DOHH2 (cell line): ENCODE data around the gene FRMD4B.

Experiments
- H3F3A ChIP-seq: fragments of 200-600 bp; sonication (generic), shearing (Covaris generic); 2 replicates; pipeline ENCODE4 v1.6.0; 2016; ENCODE audit warnings: antibody characterized with exemption, mild to moderate bottlenecking; ENCODE audit not compliant: control insufficient read depth, insufficient read depth
- H3K27ac ChIP-seq: fragments of 200-600 bp; sonication (generic); 2 replicates; pipeline ENCODE4 v1.5.1; 2014; ENCODE audit warnings: low read depth, mild to moderate bottlenecking, low read length, moderate library complexity
- H3K27me3 ChIP-seq: fragments of 200-600 bp; sonication (generic); 2 replicates; pipeline ENCODE4 v1.6.1; 2014; ENCODE audit warnings: mild to moderate bottlenecking, low read length, mixed read lengths; ENCODE audit not compliant: control insufficient read depth
- H3K36me3 ChIP-seq: fragments of 200-600 bp; sonication (generic); 2 replicates; pipeline ENCODE4 v1.6.1; 2014; ENCODE audit warnings: mild to moderate bottlenecking, low read length, moderate library complexity, mixed read lengths; ENCODE audit not compliant: control insufficient read depth
- H3K4me1 ChIP-seq: fragments of 200-600 bp; sonication (generic); 2 replicates; pipeline ENCODE4 v1.6.1; 2014; ENCODE audit warnings: mild to moderate bottlenecking, low read length, mixed read lengths; ENCODE audit not compliant: control insufficient read depth
- H3K4me2 ChIP-seq: fragments of 200-600 bp; sonication (generic); 2 replicates; pipeline ENCODE4 v1.6.0; 2014; ENCODE audit warnings: mild to moderate bottlenecking, low read length, moderate library complexity
- H3K4me3 ChIP-seq: fragments of 200-600 bp; sonication (generic); 2 replicates; pipeline ENCODE4 v1.5.1; 2014; ENCODE audit warnings: mild to moderate bottlenecking, low read length, mixed read lengths
- H3K79me2 ChIP-seq: fragments of 200-600 bp; sonication (generic); 2 replicates; pipeline ENCODE4 v1.6.1; 2014; ENCODE audit warnings: mild to moderate bottlenecking, low read length, mixed read lengths; ENCODE audit not compliant: control insufficient read depth
- H3K9me2 ChIP-seq: fragments of 200-600 bp; sonication (generic); replicated peaks from 2 replicates; pipeline ENCODE4 v1.6.1; 2014; ENCODE audit warnings: mild to moderate bottlenecking, low read length, mixed read lengths; ENCODE audit not compliant: control insufficient read depth
- H3K9me3 ChIP-seq: fragments of 200-600 bp; sonication (generic); 2 replicates; pipeline ENCODE4 v1.6.1; 2014; ENCODE audit warnings: antibody characterized with exemption, low read length, mixed read lengths; ENCODE audit not compliant: control insufficient read depth, insufficient read depth
- H4K20me1 ChIP-seq: fragments of 200-600 bp; sonication (generic); 2 replicates; pipeline ENCODE4 v1.6.0; 2014; ENCODE audit warnings: low read depth, mild to moderate bottlenecking, antibody characterized with exemption, low read length, moderate library complexity; ENCODE audit not compliant: control insufficient read depth, insufficient read depth
- EZH2phosphoT487 ChIP-seq: fragments of 200-600 bp; sonication (generic); IDR thresholded peaks from 2 replicates; pipeline ENCODE4 v1.6.1; 2017; ENCODE audit warnings: borderline replicate concordance, mild to moderate bottlenecking, antibody characterized with exemption, low read length, moderate library complexity, mixed read lengths
- TF ChIP-seq, protein P1 (sequence below): fragments of 200-600 bp; sonication (generic); IDR thresholded peaks from one replicate; pipeline ENCODE4 v1.5.1; 2014; ENCODE audit warnings: antibody characterized with exemption, mild to moderate bottlenecking, low read depth, low read length; ENCODE audit not compliant: poor library complexity, severe bottlenecking

Gene FRMD4B

DNA sequence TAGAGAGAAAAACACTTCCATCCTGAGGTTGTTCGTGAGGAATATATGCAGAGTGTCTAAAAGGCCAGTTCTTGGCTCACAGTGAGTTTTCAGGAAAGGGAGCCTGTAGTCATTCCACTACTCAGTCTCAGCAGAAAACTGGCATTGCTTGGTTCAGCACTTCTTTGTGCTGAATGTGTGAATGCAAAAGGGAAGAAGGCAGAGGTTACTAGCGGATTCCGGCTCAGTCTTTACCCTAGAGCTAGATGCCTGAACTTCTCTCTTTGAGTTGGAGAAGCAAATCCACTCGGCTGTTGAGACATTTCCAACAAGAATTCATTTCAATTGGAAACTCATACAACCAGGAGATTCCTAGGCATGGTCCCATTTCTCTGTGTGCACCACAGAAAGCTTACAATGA lies 23.1 kb upstream of the FRMD4B start:
- Histone ChIP-seq H3K9me3 (peaks cover 6% of the 10 kb centered on the region; the same call in 1 of the 2 replicates), H3K27me3 (no peaks in the 10 kb centered on the region), H3F3A (no peaks in the 10 kb centered on the region), H3K27ac (no peak overlapping the region), H4K20me1 (no peaks in the 10 kb centered on the region), H3K4me1 (no peaks in the 10 kb centered on the region), H3K36me3 (no peaks in the 10 kb centered on the region), H3K4me2 (no peak overlapping the region), H3K4me3 (no peak overlapping the region), H3K79me2 (no peaks in the 10 kb centered on the region), H3K9me2 (no peaks in the 10 kb centered on the region)
- TF ChIP-seq EZH2phosphoT487: no peak
- TF ChIP-seq, protein P1, sequence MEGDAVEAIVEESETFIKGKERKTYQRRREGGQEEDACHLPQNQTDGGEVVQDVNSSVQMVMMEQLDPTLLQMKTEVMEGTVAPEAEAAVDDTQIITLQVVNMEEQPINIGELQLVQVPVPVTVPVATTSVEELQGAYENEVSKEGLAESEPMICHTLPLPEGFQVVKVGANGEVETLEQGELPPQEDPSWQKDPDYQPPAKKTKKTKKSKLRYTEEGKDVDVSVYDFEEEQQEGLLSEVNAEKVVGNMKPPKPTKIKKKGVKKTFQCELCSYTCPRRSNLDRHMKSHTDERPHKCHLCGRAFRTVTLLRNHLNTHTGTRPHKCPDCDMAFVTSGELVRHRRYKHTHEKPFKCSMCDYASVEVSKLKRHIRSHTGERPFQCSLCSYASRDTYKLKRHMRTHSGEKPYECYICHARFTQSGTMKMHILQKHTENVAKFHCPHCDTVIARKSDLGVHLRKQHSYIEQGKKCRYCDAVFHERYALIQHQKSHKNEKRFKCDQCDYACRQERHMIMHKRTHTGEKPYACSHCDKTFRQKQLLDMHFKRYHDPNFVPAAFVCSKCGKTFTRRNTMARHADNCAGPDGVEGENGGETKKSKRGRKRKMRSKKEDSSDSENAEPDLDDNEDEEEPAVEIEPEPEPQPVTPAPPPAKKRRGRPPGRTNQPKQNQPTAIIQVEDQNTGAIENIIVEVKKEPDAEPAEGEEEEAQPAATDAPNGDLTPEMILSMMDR: no peak

DNA sequence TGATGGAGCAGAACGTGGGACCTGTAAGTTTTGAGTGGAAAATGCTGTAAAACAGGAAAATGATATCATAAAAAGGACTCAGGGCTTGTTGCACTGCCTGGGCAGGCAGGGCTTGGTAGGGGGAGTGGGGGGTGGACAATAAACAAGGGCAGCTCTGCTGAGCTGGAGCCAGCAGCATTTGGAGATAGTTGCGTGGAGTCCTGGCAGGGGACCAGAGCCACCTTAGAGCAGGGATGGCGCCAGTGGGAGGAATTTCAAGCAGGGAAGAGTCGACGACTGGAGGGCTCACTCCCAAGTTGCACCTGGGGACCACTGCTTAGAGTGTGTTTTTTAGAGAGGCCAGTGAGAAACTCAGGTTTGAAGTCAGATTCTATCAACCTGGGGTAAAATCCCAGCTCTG lies 22.7 kb upstream of the FRMD4B start:
- Histone ChIP-seq H4K20me1 (no peaks in the 10 kb centered on the region), H3K4me2 (no peak overlapping the region), H3K4me1 (no peaks in the 10 kb centered on the region), H3K27ac (no peak overlapping the region), H3K79me2 (no peaks in the 10 kb centered on the region), H3K27me3 (no peaks in the 10 kb centered on the region), H3F3A (no peaks in the 10 kb centered on the region), H3K9me2 (no peaks in the 10 kb centered on the region), H3K36me3 (no peaks in the 10 kb centered on the region), H3K4me3 (no peak overlapping the region), H3K9me3 (peaks cover 6% of the 10 kb centered on the region; the same call in 1 of the 2 replicates)
- TF ChIP-seq, protein P1: no peak
- no peak for TF ChIP-seq EZH2phosphoT487

DNA sequence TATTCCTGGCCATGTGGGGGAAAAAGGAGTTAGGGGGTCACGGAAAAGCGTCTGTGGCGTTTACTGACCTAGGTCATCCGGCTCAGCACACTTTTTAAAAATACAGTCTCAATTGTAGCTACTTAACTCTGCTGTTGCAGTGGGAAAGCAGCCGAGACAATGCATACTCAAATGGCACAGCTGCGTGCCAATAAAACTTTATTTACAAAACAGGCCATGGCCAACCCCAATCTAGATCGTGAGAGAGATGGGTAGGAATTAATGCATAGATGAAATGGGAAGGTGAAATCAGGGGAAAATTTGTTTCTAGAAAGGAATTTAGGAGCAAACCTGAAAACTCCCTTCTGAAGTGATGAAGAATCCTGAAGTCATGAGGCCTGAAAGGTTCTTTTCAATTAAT lies 22.0 kb upstream of the FRMD4B start:
- Histone ChIP-seq H3K27me3 (no peaks in the 10 kb centered on the region), H3K4me3 (no peak overlapping the region), H3K9me2 (no peaks in the 10 kb centered on the region), H3K9me3 (peaks cover 6% of the 10 kb centered on the region; the same call in 1 of the 2 replicates), H3K4me2 (no peak overlapping the region), H3K79me2 (no peaks in the 10 kb centered on the region), H3K4me1 (no peaks in the 10 kb centered on the region), H3K36me3 (no peaks in the 10 kb centered on the region), H3F3A (no peaks in the 10 kb centered on the region), H4K20me1 (no peaks in the 10 kb centered on the region), H3K27ac (no peak overlapping the region)
- no peak for TF ChIP-seq EZH2phosphoT487
- TF ChIP-seq, protein P1: no peak
